Measurements from ENCODE around the gene PAM16. TPM values are rescaled to one million over a fixed set of nuclear protein-coding genes. Genes with fewer than 3 reads are reported as not detected.
A peak's percentile ranks its signal among the peaks of the same experiment; 100 is the strongest.

The PAM16 gene
- polyA plus RNA-seq, 3 donors, result 17.0 to 35.2 (median 27.2) TPM

DNA sequence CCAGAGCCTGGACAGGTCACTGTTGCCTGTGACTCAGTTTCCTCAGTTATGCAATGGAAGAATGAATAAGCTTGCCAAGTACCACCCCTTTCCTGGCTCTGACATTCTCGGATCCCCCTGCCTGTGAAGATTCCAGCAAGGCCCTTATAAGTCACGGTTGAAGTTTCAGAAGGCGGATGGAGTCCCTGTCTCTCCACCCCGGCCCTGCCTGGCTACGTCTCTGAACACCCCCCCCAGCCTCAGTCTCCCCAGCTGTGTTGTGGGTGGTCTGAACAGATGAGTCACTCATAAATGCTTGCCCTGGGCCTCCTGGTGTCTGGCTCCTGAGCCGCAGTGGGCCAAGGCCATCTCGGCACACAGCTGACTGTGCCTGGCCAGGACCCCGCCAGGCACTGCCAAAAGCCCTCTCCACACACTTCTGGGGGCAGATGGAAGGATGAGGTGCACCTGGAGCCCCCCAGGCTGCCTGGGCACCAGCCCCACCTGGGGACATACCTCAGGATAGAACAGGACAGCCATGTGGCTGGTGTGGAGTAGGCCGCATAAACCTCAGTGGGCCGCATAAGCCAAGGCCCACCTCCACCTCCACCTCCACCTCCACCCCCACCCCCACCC is 35.9 kb upstream of the PAM16 start:
- DNase-seq (ENCODE audit: extremely low read depth in 1 of 11, low read depth in 9 of 11, low spot score in 4 of 11), result no peak

DNA sequence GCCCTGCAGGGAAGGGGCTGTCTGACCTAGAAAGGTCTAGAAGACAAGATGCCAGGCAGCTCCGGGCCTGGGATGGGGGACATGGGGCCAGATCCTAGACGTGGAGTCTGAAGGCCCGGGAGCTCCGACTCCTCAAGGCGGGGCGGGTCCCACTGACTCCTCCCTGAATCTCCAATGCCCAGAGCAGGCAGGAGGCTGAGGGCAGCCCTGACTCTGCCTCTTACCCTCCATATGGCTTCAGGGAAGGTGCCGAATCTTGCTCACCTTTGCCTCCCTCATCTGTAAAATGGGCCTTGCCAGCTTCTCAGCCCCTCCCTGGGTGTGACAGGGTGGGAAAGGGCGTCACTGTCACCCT is 35.3 kb upstream of the PAM16 start:
- DNase-seq (ENCODE audit: extremely low read depth in 1 of 11, low read depth in 9 of 11, low spot score in 4 of 11), result no peak

DNA sequence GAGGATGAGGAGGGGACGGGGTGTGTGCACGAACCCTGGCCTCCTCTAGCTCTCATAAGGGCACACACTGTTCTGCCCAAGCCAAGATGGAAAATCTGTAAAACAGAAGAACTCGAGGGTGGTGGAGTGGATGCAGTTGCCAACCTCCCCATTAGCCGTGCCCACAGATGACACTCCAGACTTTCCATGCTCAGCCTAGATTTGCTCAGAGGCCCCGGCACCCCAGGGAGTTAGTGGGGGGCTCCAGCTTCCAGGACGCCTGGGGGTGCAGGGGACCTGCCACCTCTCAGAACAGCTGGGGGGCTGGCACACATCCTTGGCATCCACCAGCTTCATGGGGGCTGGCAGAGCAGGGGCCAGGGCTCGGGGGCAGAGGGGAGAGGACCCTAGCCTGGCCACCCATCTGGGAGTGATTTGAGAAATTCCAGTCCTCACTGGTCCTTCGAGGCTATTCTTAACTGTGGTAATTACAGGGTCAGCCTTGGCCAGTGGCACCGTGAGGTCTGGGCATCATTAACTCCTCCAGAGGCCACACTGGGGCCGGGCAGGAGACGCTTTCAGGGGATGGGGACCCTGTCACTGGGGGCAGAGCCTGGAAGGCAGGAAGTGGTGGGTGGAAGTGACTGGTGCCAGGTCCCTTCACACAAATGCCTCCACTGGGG is 34.8 kb upstream of the PAM16 start:
- no peak for DNase-seq (ENCODE audit: extremely low read depth in 1 of 11, low read depth in 9 of 11, low spot score in 4 of 11)

DNA sequence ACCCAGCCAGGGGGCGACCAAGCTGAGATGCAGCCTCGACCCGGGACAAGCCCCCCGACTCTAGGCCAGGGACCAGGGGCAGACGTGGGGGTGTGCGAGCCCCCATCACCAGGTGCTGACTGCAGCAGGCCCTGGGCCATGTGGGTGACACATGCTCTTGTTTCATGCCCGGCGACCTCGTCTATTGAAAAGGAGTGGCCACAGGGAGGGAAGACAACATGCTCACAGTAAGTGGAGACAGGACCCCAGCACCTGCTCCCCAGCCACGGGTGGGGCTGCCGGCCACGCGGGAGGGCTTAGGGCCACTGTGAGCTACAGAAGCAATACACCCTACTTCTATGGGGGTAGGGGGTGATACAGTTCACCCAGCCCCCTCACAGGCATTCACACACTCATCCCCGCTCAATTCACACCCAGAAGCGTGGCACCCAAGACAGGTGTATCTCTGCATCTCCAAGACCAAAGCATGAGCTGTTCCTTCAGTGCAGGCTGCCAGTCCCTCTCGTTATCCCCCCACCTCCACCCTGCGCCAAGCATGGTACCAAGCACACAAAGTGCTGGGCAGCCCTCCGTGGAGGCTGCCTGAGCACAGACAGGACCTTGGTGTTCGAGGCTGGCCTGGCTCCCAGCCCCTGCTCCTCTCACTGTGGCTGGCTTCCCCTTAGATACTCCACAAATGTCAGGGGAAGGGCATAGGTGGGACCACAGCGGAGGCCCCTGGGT is 34.1 kb upstream of the PAM16 start:
- no peak for DNase-seq (ENCODE audit: extremely low read depth in 1 of 11, low read depth in 9 of 11, low spot score in 4 of 11)

DNA sequence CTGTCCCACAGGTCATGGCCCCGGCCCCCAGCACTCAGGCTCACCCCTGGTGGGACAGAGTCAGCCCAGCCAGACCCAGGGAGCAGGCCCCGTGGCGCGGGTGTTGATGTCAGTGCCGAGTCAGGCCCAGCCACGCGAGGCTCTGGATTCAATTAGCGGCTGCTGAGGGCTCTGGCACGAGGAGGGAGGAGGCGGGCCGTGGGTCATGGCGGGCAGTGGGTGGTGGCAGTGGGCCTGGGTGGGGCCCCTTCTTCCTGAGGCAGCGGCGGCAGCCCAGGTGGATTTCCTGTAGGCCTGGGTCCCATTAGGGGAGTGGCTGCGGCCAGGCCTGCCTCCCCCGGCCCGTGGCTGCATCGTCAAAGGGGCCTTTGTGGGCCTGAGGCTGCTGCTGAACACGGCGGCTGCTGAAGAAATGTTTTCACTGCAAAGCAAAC is 33.4 kb upstream of the PAM16 start:
- no peak for DNase-seq (ENCODE audit: extremely low read depth in 1 of 11, low read depth in 9 of 11, low spot score in 4 of 11)

DNA sequence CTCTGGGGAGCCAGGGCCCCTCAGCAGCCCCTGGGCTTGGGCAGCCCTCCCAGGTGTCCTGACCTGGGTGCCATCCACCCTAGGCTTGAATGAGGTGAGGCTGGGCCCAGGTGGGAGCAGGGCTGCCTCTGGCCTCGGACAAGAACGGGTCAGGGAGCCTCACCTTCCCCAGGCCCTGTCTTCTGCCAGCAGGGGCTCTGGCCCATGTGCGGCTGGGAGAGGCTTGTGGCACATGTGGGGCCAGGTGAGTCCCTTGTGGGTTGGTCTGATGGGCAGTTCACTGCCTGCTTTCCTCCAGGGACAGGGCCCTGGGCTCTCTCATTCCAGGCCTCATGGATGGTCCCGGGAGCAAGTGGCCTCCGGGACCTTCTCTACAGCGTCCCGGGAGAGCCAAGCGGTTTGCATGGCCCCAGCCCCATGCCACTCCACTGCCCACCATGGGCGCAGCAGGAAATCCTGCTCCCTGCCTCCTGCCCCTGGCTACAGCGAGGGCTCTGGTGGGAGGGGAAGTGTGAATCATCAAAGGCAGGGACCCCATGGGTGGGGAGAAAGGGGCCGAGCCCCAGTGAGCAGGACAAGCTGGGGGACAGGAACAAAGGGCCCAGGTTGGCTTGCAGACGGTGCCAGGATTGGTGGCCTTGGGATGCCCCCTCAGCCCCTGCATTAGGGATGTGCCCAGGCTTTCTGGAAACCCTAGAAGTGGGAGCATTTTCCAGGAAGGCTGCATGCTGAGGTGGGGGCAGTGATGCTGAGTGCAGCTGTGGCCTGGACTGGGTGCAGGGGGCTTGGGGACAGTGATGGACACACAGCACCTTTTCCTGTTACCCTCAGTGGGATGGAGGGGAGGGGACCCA is 32.7 kb upstream of the PAM16 start:
- DNase-seq (ENCODE audit: extremely low read depth in 1 of 11, low read depth in 9 of 11, low spot score in 4 of 11), result no peak

DNA sequence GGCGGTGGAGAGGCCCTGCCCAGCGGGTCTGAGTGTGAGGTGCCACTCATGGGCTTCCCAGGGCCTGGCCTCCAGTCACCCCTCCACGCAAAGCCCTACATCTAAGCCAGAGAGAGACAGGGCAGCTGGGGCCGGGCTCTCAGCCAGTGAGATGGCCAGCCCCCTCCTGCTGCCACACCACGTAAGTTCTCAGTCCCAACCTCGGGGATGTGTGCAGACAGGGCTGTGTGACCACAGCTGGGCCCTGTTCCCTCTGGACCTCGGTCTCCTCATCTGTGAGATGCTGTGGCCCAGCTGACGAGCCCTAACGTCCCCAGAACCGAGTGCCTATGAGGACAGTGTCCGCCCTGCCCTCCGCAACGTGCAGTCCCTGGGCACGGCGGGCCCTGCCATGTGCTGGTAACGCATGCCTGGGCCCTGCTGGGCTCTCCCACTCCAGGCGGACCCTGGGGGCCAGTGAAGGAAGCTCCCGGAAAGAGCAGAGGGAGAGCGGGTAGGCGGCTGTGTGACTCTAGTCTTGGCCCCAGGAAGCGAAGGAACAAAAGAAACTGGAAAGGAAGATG is 31.8 kb upstream of the PAM16 start:
- no peak for DNase-seq (ENCODE audit: extremely low read depth in 1 of 11, low read depth in 9 of 11, low spot score in 4 of 11)

DNA sequence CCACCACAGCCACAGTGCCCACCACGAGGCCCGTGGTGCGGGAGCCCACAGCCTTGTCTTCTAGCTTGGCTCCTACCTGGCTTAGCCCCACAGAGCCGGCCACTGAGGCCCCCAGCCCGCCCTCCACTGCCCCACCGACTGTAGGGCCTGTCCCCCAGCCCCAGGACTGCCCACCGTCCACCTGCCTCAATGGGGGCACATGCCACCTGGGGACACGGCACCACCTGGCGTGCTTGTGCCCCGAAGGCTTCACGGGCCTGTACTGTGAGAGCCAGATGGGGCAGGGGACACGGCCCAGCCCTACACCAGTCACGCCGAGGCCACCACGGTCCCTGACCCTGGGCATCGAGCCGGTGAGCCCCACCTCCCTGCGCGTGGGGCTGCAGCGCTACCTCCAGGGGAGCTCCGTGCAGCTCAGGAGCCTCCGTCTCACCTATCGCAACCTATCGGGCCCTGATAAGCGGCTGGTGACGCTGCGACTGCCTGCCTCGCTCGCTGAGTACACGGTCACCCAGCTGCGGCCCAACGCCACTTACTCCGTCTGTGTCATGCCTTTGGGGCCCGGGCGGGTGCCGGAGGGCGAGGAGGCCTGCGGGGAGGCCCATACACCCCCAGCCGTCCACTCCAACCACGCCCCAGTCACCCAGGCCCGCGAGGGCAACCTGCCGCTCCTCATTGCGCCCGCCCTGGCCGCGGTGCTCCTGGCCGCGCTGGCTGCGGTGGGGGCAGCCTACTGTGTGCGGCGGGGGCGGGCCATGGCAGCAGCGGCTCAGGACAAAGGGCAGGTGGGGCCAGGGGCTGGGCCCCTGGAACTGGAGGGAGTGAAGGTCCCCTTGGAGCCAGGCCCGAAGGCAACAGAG is 31.0 kb upstream of the PAM16 start:
- DNase-seq (ENCODE audit: extremely low read depth in 1 of 11, low read depth in 9 of 11, low spot score in 4 of 11), result no peak

DNA sequence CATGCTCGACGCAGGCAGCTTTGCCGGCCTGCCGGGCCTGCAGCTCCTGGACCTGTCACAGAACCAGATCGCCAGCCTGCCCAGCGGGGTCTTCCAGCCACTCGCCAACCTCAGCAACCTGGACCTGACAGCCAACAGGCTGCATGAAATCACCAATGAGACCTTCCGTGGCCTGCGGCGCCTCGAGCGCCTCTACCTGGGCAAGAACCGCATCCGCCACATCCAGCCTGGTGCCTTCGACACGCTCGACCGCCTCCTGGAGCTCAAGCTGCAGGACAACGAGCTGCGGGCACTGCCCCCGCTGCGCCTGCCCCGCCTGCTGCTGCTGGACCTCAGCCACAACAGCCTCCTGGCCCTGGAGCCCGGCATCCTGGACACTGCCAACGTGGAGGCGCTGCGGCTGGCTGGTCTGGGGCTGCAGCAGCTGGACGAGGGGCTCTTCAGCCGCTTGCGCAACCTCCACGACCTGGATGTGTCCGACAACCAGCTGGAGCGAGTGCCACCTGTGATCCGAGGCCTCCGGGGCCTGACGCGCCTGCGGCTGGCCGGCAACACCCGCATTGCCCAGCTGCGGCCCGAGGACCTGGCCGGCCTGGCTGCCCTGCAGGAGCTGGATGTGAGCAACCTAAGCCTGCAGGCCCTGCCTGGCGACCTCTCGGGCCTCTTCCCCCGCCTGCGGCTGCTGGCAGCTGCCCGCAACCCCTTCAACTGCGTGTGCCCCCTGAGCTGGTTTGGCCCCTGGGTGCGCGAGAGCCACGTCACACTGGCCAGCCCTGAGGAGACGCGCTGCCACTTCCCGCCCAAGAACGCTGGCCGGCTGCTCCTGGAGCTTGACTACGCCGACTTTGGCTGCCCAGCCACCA is 30.2 kb upstream of the PAM16 start:
- DNase-seq (ENCODE audit: extremely low read depth in 1 of 11, low read depth in 9 of 11, low spot score in 4 of 11), result no peak

DNA sequence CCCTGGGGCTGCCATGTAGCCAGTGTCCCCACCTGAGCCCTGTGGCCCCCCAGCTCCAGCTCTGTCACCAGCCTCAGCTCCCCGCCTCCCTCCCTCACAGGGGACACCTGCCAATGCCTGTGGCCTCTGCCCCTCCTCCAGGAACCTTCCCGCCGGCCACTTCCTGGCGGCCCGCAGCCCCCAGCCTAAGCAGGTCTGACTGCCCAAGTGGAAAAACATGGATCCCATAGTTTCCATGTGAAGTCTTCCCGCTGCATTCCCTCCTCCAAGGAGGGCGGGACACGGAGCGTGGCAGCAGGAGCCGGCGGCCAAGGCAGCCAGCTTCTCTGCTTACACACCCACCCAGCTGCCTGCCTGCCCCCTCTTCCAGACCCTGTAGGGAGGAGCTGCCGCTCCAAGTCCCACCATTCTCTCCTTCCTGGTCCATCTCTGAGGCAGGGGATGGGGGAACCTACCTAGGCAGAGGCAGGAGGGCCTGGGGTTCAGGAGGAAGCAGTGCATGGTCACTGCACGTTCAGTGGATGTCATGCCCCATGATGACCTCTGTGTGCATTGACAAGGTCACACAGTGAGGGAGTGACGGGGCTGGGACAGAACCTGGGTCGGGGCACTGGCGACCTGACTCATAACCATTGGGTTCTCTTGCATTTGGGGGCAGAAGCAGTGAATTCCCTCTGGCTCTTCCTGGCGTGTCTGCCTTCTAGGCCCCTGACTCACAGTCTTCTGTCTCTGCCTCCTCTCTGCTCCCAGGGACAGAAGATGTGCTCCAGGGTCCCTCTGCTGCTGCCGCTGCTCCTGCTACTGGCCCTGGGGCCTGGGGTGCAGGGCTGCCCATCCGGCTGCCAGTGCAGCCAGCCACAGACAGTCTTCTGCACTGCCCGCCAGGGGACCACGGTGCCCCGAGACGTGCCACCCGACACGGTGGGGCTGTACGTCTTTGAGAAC is 29.3 kb upstream of the PAM16 start:
- DNase-seq (ENCODE audit: extremely low read depth in 1 of 11, low read depth in 9 of 11, low spot score in 4 of 11), result peak in 2 of 11 donors; percentile 66 to 72

DNA sequence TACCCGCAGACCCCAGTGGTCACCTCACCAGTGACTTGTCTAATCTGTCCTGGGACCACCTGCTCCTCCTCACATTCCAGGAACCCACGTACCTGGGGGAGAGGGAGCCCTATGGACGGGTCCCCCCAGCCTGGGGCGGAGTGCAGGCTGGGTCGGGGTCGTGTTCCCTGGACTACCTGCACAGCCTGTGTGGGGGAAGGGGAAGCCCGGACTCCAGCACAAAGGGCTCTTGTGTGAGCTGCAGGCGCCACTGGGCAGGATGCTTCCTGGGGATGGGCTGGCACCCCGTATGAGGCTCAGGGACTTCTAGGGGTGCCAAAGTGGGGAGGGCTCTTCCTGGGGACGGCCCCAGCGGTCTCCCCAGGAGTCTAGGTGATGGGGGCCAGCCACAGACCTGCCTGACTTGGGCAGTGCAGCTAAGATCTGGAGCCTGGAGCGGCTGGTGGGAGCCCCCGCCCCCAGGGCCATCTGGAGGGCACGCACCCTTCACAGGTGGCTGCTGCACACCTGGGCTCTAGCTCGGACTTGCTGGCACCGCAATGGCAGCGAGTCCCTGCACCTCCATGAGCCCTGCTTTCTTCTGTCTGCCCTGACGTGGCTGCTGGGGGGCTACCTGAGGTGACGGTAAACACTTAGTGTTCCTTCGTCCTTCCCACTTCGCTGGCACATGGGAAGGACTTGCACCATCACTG is 28.0 kb upstream of the PAM16 start:
- DNase-seq (ENCODE audit: extremely low read depth in 1 of 11, low read depth in 9 of 11, low spot score in 4 of 11), result no peak

DNA sequence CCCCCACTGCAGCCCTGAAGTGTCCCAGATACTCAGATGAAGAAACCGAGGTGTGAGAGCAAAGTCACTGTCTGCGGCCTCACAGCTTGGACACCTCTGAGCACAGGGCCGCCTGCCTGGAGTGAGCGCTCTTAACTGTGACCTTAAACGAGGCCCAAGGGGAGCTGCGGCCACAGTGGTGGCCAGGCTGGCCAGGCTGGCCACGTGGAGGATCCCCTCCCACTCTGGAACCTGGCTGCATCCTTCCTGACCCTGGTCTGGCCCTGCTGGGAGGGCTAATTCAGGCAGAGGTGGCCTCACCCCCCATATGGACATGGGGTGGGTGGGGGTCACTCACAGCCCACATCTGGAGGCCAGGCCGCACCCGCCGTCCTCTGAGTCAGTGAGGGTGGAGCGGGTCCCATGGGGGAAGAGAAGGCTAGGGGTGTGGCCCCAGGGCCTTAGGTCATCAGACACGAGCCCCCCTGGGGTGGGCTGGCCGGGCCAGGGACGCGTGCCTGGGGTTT is 27.1 kb upstream of the PAM16 start:
- no peak for DNase-seq (ENCODE audit: extremely low read depth in 1 of 11, low read depth in 9 of 11, low spot score in 4 of 11)

DNA sequence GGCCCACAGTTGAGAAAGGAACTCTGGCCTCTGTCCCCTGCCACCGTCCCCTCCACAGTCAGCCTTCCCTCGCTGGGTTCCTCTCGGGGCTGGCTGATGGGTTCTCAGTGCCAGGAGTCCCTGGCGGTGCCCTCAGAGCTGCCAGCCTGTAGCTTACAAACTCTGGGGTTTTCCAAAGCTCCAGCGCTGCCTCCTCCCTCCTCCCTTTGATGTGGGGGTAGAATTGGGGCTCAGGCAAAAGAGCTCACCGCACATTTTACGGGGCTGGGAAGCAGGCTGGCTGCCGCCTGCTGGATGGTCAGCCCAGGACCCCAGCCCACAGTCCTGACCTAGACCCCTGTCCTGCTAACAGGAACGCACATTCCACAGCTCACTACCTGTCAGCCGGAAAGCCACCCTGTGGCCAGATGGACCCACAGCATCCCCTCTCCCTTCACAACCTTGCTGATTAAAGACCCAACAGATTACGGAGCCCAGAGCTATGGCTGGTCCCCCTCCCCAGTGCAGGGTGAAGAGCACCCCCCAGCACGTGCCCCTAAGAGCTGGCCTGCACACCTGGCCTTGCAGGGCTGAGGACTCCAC is 26.5 kb upstream of the PAM16 start:
- DNase-seq (ENCODE audit: extremely low read depth in 1 of 11, low read depth in 9 of 11, low spot score in 4 of 11), result no peak

DNA sequence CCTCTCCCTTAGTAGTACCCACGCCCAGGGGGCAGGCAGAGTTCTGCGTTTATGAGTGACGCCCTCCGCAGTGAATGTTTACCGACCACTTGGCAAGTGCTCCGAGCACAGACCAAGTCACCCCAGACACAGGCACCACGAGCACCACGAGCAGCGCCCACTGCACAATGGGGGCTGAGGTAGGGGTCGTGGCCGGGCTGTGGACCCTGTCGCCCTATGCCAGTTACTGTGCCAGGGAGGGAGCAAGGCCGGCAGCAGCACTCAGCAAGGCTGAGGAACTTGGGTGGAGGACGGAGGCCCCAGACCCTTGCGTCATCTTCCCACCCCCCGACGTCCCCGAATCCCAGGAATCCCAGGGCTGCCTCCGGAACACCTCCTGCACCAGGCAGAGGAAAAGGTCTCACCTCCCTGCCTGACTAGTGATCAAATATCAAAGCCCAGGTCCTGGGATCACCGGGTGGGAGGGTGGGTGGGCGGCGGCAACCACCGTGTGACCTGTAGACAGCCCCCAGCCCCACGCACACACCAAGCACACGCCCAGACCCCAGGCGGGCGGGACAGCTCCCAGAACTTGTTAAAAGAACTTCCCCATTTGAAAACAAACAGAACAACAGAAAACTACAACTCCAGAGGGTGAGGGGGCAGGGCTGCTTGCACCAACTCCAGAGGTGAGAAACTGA is 25.9 kb upstream of the PAM16 start:
- DNase-seq (ENCODE audit: extremely low read depth in 1 of 11, low read depth in 9 of 11, low spot score in 4 of 11), result no peak

Measured in renal cortex interstitium (tissue), 11 donors.